RKO (cell line): Measurements from ENCODE around the gene BCL2L13.
"Not testable (repeated sequence)": the region's sequence is repeated elsewhere in the genome, so short reads cannot be mapped to it uniquely, and the experiment has no call there.

ENCODE experiments used
- DNase-seq: peaks from one replicate; pipeline ENCODE4 v3.0.0-alpha.2; 2016; ENCODE audit warnings: low spot score

Gene BCL2L13

DNA sequence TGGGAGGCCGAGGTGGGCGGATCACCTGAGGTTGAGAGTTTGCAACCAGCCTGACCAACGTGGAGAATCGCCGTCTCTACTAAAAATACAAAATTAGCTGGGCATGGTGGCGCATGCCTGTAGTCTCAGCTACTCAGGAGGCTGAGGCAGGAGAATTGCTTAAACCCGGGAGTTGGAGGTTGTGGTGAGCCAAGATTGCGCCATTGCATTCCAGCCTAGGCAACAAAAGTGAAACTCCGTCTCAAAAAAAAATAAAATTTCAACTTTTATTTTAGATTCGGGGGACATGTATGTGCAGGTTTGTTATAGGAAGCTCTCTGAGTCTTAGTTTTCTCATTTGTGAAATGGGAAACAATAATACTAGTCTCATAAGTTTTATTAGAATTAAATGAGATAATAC, 58.6 kb downstream of the BCL2L13 start:
- not testable (repeated sequence) for DNase-seq

DNA sequence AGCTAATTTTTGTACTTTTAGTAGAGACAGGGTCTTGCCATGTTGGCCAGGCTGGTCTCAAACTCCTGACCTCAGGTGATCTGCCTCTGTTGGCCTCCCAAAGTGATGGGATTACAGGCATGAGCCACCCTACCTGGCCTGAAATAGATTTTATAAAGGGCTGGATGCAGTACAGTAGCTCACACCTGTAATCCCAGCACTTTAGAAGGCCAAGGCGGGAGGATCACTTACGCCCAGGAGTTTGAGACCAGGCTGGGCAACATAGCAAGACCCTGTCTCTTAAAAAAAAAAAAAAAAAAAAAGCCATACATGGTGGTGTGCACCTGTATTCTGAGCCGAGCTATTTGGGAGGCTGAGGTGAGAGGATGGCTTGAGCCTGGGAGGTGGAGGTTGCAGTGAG, 59.7 kb downstream of the BCL2L13 start:
- not testable (repeated sequence) for DNase-seq

DNA sequence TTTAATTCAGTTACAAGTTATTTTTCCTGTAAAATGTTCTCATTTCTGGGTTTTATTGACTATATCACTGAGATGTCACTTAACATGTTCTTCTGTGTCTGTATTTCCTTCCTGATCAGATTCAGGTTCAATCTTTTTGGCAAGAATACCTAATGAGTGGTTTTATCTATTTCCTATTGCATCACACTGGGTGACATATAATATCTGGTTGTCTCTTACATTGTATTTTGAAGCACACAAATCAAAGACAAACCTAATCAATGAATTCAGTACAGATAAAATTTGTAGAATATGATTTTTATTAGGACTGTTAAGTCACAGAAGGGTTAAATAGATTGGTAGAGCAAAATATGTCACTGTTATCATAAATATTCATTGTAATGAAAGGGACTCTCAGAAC, 60.4 kb downstream of the BCL2L13 start:
- no peak for DNase-seq

GRCh38 chr22:17699696-17700340, 61.3 kb downstream of the BCL2L13 start:
- DNase-seq: no peak

GRCh38 chr22:17700778-17701177, 62.2 kb downstream of the BCL2L13 start:
- DNase-seq: no peak

DNA sequence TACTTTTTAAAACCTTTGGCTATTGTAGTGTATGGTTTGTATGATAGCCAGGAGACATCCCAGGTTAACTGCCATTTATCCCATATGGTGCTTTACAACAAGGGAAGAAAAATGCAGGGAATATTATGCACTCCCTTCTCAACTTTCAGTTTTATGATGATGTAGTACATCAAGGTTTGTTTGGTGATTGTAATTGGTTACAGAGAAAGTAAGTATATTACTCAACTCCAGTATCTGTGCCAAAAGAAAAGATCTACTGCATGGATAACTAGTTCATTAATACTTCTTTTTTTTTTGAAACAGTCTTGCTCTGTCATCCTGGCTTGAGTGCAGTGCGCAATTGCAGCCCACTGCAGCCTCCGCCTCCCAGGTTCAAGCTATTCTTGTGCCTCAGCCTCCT, 65.3 kb downstream of the BCL2L13 start:
- no peak for DNase-seq

DNA sequence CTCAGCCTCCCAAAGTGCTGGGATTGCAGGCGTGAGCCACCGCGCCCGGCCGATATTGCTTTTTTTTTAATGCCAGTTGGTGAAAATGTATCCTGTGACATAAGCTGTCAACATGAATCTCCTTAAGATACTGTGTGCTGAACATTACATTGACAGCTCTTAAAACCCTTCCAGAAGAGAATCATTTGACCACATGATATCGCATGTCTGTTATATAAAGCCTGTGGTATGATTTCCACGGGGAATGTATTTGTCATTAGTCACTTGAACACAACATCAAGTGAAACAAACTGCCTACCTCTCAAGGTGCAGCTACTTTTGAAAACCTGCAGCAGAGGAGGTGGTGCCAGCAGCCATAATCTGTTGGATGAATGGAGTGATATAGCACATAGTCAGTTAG, 67.0 kb downstream of the BCL2L13 start:
- DNase-seq: no peak

GRCh38 chr22:17705951-17706900, 67.7 kb downstream of the BCL2L13 start:
- DNase-seq: peak; percentile 95

GRCh38 chr22:17706947-17707346, 68.4 kb downstream of the BCL2L13 start:
- no peak for DNase-seq

DNA sequence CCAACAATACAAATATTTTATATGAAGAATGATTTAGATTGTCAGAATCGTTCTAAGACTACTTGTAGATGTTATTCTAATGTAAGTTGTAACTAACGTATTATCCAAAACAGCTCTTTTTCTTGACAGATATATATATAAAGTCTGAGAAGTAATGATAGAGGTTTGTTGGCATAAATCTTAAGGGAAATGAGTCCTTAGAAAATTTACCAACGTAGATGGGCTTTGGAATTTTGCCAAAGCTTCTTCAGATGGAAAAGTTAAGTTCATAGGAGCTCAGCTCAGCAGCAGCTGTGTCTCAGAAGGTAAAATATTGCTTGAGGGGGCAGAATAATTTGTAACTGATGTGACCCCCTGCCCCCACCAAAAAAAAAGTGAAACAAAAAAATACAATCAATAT, 69.0 kb downstream of the BCL2L13 start:
- peak; percentile 20 for DNase-seq

- no peak for DNase-seq
Measured at GRCh38 chr22:17710023-17710422, 71.5 kb downstream of the BCL2L13 start.

GRCh38 chr22:17712441-17712840, 73.9 kb downstream of the BCL2L13 start:
- no peak for DNase-seq

DNA sequence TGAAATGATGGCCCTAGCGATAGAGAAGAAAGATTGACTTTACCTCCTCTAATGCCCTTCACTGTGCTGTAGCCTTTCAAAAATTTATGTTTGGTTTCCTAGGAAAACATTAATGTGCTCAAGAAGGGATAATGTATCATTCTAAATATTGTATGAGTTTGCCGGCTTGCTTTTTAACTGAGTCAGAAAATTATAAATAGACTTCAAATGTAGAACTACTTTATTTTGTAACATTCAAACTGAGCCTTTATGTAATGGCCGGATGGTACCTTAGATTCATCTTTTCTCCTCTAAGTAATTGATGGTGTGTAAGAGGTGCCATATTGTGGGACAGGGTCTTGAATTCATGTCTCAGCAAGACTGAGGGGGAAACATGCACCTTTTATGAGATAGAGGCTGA, 78.0 kb downstream of the BCL2L13 start:
- no peak for DNase-seq

DNA sequence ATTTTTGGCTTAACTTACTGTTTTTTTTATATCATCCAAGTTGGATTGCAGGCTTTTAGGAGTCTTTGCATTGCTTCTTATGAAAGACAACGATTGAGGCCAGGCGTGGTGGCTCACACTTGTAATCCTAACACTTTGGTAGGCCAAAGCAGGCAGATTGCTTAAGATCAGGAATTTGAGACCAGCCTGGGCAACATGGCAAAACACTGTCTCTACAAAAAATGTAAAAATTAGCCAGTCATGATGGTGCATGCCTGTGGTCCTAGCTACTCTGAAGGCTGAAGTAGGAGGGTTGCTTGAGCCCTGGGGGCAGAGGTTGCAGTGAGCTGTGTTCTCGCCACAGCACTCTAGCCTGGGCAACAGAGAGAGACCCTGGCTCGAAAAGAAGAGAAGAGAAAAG, 79.2 kb downstream of the BCL2L13 start:
- DNase-seq: no peak

GRCh38 chr22:17719911-17720310, 81.4 kb downstream of the BCL2L13 start:
- DNase-seq: no peak

- no peak for DNase-seq
Measured at GRCh38 chr22:17724241-17724640, 85.7 kb downstream of the BCL2L13 start.

DNA sequence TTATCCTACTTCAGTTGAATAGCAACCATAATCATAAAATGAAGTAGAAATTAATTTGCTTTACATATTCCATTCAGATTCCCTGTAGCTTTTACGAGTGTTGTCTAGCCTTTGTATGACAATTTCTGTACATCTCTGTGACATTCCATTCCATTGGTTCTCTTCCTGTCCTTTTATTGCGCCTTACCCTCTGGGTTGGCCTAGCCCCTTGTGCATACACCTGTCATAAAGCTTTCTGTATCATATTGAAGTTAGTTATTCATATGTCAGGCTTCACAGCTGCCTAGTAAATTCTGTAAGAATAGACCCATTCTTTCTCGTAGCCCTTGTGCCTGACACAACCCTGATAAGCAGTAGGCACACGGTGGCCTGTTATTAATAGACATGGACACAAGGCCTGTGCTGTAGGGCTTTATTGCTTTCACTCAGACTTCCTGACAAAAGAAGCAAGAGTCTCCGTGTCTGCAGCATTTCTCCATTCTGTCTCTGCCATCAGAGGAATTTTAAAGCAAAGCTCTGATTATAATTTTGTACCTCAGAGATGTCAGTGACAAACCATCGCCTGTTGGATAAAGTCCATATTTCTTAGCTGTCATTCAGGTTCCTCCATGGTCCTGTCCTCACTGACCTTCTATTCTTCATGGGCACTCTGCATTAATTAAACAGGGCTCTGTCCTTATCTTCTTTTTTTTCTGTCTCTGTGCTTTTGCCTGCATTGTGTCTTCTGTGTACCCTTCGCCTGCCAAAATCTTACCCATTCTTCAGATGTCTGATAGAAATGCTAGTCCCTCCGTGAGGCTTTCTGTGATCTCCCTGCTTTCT, 86.3 kb downstream of the BCL2L13 start:
- no peak for DNase-seq

DNA sequence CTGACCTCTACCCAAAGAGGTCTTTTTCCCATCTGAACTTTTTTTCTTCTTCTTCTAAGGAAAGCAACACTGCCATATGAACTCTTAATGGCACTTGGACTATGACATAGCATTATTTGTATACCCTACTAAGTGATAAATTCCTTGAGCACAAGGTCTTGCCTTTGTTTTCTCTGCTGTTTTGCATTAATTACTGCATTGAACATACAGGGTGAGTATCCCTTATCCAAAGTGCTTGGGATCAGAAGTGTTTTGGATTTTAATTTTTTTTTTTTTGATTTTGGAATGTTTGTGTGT, 86.9 kb downstream of the BCL2L13 start:
- no peak for DNase-seq

DNA sequence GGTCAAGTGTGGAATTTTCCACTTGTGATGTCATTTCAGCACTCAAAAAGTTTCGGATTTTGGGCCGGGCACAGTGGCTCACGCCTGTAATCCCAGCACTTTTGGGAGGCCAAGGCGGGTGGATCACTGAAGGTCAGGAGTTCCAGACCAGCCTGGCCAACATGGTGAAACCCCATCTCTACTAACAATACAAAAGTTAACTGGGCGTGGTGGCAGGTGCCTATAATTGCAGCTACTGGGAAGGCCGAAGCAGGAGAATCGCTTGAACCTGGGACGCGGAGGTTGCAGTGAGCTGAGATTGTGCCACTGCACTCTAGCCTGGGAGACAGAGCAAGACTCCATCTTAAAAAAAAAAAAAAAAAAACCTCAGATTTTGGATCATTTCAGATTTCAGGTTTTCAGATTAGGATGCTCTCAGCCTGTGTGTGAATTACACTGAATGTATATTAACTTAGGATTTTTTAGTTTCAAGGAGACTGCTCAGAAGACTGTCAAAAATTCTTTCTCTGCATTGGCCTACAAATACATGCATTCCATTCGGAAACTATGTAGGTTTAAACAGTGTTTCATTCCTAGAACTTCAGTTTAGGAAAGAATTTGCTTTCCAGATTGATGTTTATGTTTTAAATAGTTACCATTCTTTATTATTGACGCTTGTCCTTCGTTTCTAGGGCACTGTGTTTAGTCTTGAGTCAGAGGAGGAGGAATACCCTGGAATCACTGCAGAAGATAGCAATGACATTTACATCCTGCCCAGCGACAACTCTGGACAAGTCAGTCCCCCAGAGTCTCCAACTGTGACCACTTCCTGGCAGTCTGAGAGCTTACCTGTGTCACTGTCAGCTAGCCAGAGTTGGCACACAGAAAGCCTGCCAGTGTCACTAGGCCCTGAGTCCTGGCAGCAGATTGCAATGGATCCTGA, 87.7 kb downstream of the BCL2L13 start:
- DNase-seq: no peak

DNA sequence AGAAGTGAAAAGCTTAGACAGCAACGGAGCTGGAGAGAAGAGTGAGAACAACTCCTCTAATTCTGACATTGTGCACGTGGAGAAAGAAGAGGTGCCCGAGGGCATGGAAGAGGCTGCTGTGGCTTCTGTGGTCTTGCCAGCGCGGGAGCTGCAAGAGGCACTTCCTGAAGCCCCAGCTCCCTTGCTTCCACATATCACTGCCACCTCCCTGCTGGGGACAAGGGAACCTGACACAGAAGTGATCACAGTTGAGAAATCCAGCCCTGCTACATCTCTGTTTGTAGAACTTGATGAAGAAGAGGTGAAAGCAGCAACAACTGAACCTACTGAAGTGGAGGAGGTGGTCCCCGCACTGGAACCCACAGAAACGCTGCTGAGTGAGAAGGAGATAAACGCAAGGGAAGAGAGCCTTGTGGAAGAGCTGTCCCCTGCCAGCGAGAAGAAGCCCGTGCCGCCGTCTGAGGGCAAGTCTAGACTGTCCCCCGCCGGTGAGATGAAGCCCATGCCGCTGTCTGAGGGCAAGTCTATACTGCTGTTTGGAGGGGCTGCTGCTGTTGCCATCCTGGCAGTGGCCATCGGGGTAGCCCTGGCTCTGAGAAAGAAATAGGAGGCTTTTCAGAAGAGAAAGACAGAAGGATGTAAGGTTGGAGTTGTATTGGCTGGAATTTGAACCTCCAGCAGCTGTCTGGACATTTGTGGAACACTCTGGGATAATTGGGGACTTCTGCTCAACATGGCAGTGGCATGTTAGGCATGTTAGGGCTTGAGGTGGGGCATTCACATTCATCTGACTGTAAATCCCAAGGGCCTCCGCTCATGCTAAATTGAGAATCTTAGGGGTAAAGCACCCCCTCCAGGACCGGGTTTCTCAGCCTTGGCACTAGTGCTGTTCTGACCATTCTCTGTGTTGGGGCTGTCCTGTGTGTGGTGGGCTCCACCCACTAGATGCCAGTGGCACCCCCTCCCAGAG, 88.7 kb downstream of the BCL2L13 start:
- DNase-seq: no peak
